GM23338 (cell line): ENCODE data around the gene CACNA1C.

ENCODE experiments used
- CTCF ChIP-seq, 2 experiments: fragments of 200-600 bp in 1 of 2; sonication (generic) in 1 of 2; conservative IDR thresholded peaks; 2 replicates each; pipeline versions ENCODE4 v1.5.1 to v1.6.1; 2016 to 2017; ENCODE audit warnings: antibody characterized with exemption in 2 of 2, low read depth in 2 of 2, mild to moderate bottlenecking in 2 of 2, moderate library complexity in 1 of 2
- ETS1 ChIP-seq: IDR thresholded peaks from 2 replicates; pipeline ENCODE4 v1.6.1; 2016; ENCODE audit warnings: antibody characterized with exemption
- ZNF331 ChIP-seq: fragments of 250-450 bp; sonication (Bioruptor Pico); IDR thresholded peaks from 2 replicates; pipeline ENCODE4 v1.5.0; 2020; ENCODE audit warnings: low read depth, mild to moderate bottlenecking, moderate library complexity

GRCh38 chr12:2139651-2140050 lies 86.9 kb downstream of the CACNA1C start:
- TF ChIP-seq ETS1 (no peak), CTCF (conservative IDR thresholded peaks at IDR 0.05; ENCODE audit: low read depth in 2 of 2) (no peak), ZNF331 (CRISPR knock-in tag) (no peak)
